ENCODE results near the gene WNT9A.
"Not testable (repeated sequence)": the region's sequence is repeated elsewhere in the genome, so short reads cannot be mapped to it uniquely, and the experiment has no call there.

WNT9A gene

DNA sequence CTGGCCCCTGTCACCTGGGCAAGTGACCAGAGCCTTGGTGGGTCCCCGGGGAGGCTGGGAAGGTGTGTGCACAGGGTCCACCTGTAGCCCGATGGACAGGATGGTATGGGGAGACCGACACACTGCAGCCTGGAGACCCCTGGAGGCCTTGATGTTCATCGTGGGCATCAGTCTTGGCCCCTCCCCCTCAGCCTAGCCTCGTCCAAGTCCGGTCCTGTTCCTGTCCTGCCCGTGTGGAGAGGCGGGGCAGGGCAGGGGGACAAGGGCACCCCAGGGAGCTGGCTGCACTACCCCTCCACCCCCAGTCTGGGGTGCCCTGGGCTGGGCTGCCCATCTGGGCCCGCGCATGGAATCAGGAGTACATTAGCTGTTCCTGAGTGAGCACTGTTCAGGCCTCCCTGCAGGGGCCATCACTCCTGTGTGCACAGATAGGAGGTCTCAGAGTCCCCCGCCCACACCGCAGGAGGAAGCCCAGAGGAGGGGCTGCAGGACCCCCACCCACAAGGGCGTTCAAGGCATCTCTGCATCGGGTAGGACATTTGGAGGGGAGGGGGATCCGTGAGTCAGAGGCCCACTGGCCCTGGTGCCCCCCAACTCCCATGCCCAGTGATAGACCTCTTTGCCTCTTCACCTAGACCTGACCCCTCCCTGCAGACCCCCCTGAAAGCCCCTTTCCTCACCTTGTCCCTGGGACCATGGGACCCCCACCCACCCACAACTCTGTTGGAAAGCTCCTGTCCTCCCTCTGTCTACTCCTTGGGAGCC, 63.2 kb downstream of the WNT9A start:
- in situ Hi-C loops (cut with HindIII; ENCODE audit: low sequenced_read_pairs), result no loop called here
- DNase-seq (ENCODE audit: low read depth, low spot score), result no peak
- TF ChIP-seq, protein P1, sequence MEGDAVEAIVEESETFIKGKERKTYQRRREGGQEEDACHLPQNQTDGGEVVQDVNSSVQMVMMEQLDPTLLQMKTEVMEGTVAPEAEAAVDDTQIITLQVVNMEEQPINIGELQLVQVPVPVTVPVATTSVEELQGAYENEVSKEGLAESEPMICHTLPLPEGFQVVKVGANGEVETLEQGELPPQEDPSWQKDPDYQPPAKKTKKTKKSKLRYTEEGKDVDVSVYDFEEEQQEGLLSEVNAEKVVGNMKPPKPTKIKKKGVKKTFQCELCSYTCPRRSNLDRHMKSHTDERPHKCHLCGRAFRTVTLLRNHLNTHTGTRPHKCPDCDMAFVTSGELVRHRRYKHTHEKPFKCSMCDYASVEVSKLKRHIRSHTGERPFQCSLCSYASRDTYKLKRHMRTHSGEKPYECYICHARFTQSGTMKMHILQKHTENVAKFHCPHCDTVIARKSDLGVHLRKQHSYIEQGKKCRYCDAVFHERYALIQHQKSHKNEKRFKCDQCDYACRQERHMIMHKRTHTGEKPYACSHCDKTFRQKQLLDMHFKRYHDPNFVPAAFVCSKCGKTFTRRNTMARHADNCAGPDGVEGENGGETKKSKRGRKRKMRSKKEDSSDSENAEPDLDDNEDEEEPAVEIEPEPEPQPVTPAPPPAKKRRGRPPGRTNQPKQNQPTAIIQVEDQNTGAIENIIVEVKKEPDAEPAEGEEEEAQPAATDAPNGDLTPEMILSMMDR (IDR thresholded peaks at IDR 0.05; ENCODE audit: low read depth, low read length), result no peak
- no peak overlapping the region for H3K4me3 ChIP-seq (ENCODE audit: low read depth, low read length)

DNA sequence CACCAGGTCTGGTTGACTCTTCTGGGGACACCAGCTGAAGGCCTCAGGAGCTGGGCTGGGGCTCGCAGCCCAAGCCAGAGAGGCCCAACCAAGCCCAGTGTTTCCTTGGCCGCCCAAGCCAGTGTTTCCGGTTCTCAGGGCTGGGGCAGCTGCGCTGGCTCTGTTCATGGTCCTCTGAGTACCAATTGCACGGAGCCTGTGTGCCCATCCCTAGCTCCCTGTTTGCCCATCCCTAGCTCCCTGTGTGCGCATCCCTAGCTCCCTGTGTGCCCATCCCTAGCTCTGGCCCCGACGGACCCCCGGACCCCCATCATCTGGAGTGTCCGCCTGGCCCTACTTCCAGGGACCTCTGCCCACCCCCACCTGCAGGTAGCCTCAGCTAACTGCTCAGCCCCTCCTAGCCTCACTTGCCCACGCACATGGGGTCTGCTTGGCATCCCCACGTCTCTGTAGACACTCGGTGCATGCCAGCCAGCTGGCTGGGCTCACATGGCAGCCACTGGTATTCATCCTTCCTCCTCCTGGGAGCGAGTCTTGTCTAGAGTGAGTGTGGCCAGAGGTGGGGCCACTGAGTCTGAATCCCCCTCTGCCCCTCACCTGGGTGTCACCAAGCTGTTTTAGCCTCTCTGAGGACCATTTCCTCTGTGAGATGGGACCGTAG, 64.0 kb downstream of the WNT9A start:
- in situ Hi-C loops (cut with HindIII; ENCODE audit: low sequenced_read_pairs), result no loop called here
- DNase-seq (ENCODE audit: low read depth, low spot score), result no peak
- H3K4me3 ChIP-seq (ENCODE audit: low read depth, low read length), result no peak overlapping the region
- TF ChIP-seq, protein P1 (IDR thresholded peaks at IDR 0.05; ENCODE audit: low read depth, low read length), result no peak

DNA sequence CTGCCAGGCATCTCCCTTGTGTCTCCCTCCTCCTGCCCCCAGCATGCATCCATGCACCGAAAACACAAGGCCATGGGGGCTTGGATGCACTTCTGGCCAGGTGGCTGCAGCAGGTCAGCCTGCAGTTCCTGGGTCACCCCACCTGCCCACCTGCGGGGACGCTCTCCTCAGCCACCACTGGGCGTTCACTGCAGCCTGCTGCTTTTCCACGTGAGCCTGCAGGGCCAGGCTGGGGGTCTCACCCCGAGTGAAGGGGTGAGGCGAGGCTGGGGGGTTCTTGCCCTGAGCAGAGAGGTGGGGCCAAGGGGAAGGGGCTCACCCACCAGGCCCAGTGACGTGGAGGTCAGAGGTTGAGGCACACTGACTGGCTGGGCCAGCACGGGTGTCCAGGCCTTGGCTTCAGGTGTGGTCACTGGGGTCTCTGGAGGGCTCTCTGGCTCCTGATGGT, 64.6 kb downstream of the WNT9A start:
- H3K4me3 ChIP-seq (ENCODE audit: low read depth, low read length), result no peak overlapping the region
- in situ Hi-C loops (cut with HindIII; ENCODE audit: low sequenced_read_pairs), result no loop called here
- TF ChIP-seq, protein P1 (IDR thresholded peaks at IDR 0.05; ENCODE audit: low read depth, low read length), result no peak
- DNase-seq (ENCODE audit: low read depth, low spot score), result no peak

DNA sequence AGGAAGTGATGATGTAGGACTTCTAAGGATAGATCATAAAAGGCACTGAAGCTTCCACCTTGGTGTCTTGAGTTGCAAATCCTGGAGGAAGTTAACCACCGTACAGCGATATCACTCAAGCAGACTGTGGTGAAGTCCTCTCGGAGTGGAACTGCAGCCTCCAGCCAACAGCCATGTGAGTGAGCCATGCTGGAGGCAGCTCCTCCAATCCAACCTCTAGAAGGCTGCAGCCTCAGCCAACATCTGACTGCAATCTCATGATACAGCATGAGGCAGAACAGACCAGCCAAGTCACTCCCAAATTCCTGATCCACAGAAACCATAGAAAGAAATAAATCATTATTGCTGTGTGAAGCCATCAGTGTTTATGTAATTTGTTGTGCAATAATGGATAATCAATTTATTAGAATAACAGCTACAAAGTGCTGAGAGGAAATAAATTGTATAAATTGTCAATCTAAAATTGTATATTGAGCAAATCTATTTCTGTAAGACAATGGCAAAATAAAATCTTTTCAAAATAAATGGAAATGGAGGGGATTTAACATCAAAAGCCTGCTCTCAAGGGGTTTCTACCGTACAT, 67.3 kb downstream of the WNT9A start:
- in situ Hi-C loops (cut with HindIII; ENCODE audit: low sequenced_read_pairs), result no loop called here
- H3K4me3 ChIP-seq (ENCODE audit: low read depth, low read length), result no peak overlapping the region
- TF ChIP-seq, protein P1 (IDR thresholded peaks at IDR 0.05; ENCODE audit: low read depth, low read length), result no peak
- DNase-seq (ENCODE audit: low read depth, low spot score), result no peak

DNA sequence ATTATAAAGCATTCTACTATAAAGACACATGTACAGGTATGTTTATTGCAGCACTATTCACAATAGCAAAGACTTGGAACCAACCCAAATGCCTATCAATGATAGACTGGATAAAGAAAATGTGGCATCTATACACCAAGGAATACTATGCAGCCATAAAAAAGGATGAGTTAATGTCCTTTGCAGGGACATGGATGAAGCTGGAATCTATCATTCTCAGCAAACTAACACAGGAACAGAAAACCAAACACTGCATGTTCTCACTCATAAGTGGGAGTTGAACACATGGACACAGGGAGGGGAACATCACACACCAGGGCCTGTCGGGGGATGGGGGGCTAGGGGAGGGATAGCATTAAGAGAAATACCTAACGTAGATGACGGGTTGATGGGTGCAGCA, 69.9 kb downstream of the WNT9A start:
- in situ Hi-C loops (cut with HindIII; ENCODE audit: low sequenced_read_pairs); DNase-seq (ENCODE audit: low read depth, low spot score); H3K4me3 ChIP-seq (ENCODE audit: low read depth, low read length): not testable (repeated sequence)

DNA sequence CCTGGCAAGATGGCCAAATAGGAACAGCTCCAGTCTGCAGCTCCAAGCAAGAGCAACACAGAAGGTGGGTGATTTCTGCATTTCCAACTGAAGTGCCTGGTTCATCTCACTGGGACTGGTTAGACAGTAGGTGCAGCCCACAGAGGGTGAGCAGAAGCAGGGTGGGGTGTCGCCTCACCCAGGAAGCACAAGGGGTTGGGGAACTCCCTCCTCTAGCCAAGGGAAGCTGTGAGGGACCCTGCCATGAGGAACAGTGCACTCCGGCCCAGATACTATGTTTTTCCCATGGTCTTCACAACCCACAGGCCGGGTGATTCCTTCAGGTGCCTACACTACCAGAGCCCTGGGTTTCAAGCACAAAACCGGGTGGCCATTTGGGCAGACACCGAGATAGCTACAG, 75.8 kb downstream of the WNT9A start:
- H3K4me3 ChIP-seq (ENCODE audit: low read depth, low read length); in situ Hi-C loops (cut with HindIII; ENCODE audit: low sequenced_read_pairs); DNase-seq (ENCODE audit: low read depth, low spot score): not testable (repeated sequence)

DNA sequence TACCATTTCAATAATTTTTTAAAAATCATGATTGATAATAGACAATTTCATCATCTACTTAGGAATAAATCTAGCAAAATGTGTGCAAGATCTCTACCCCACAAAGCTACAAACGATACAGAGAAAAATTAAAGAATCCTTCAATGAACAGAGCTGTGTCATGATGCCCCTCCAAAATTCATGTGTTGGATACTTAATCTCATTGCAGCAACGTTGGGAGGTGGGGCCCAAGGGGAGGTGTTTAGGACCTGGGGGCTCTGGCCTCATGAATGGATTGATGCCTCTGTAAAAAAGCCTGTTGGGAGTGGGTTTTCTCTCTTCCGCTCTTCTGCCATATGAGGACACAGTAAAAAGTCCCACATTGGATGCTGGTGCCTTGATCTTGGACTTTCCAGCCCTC, 77.4 kb downstream of the WNT9A start:
- H3K4me3 ChIP-seq (ENCODE audit: low read depth, low read length), result no peak overlapping the region
- in situ Hi-C loops (cut with HindIII; ENCODE audit: low sequenced_read_pairs), result no loop called here
- TF ChIP-seq, protein P1 (IDR thresholded peaks at IDR 0.05; ENCODE audit: low read depth, low read length), result no peak
- no peak for DNase-seq (ENCODE audit: low read depth, low spot score)

All from astrocyte of the spinal cord (primary cell).